ENCODE measurements around the gene ASPG.

ASPG gene

DNA sequence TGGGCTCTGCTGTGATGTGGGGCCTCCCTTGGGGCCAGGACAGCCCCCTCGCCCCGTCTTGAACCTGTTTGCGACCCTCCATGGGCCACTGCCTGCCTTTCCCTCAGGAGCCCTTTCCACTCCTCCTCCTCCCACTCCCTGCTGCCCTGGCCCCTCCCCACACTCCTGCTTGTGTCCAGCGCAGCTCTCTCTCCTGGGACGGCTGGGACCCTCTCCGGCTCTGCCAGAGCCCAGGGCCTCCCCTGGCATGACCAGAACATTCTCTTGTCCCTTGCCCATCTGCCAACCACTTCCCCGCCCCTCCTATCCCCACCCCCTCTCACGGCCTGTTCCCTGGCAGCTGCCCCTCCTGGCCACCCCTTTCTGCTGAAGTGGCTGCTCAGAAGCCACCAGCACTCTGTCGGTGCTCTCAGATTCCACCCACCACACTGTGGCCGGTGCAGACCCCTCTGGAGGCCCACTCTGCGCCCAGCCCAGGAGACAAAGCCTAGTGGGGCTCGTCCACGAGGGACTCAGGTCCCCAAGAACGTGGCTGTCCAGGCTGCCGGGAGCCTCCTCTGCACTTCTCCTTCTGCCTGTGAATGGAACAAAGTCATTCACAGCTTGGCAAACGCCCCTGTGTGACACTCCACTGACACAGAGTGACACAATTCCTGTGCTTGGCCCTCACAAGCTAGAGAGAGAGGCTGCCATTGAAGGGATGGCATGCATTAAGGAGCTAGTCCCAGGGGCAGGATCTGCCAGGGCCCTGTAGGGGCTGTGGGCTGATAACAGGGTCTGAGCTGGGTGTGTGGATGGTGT, 1.4 kb downstream of the ASPG start:
- DNase-seq (ENCODE audit: extremely low read depth, insufficient read length), result no peak
- H3K27me3 ChIP-seq (replicated peaks; ENCODE audit: control insufficient read depth, insufficient read depth, low read length), result no peaks in the 10 kb centered on the region
- TF ChIP-seq, protein P1, sequence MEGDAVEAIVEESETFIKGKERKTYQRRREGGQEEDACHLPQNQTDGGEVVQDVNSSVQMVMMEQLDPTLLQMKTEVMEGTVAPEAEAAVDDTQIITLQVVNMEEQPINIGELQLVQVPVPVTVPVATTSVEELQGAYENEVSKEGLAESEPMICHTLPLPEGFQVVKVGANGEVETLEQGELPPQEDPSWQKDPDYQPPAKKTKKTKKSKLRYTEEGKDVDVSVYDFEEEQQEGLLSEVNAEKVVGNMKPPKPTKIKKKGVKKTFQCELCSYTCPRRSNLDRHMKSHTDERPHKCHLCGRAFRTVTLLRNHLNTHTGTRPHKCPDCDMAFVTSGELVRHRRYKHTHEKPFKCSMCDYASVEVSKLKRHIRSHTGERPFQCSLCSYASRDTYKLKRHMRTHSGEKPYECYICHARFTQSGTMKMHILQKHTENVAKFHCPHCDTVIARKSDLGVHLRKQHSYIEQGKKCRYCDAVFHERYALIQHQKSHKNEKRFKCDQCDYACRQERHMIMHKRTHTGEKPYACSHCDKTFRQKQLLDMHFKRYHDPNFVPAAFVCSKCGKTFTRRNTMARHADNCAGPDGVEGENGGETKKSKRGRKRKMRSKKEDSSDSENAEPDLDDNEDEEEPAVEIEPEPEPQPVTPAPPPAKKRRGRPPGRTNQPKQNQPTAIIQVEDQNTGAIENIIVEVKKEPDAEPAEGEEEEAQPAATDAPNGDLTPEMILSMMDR (IDR thresholded peaks at IDR 0.05; ENCODE audit: insufficient read depth, low read length, poor library complexity, severe bottlenecking), result no peak
- H3K4me3 ChIP-seq (replicated peaks; ENCODE audit: low read depth, low read length), result no peak overlapping the region
- no peaks in the 10 kb centered on the region for H3K36me3 ChIP-seq (ENCODE audit: control insufficient read depth, insufficient read depth, low read length)

DNA sequence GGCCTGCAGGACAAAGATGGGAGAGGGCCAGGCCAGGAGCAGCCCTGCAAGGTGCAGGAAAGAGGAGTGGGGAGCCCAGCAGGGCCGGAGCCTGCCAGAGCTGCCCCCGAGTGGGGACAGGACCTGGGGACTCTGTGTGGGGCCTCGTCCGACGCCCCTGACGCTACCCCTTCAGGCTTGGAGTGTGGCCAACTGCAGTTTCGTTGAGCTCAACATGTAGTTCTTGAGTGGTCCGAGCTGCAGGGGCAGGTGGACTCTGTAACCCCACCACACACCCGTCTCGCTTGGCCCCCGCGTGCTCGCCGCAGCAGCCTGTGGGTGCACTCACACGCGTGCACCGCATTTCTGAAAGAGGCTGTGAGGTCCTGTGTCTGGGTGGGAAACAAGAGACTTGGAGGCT, 2.0 kb downstream of the ASPG start:
- TF ChIP-seq, protein P1 (IDR thresholded peaks at IDR 0.05; ENCODE audit: insufficient read depth, low read length, poor library complexity, severe bottlenecking), result no peak
- Histone ChIP-seq H3K27me3 (replicated peaks; ENCODE audit: control insufficient read depth, insufficient read depth, low read length) (no peaks in the 10 kb centered on the region), H3K4me3 (replicated peaks; ENCODE audit: low read depth, low read length) (no peak overlapping the region), H3K36me3 (ENCODE audit: control insufficient read depth, insufficient read depth, low read length) (no peaks in the 10 kb centered on the region)
- no peak for DNase-seq (ENCODE audit: extremely low read depth, insufficient read length)

DNA sequence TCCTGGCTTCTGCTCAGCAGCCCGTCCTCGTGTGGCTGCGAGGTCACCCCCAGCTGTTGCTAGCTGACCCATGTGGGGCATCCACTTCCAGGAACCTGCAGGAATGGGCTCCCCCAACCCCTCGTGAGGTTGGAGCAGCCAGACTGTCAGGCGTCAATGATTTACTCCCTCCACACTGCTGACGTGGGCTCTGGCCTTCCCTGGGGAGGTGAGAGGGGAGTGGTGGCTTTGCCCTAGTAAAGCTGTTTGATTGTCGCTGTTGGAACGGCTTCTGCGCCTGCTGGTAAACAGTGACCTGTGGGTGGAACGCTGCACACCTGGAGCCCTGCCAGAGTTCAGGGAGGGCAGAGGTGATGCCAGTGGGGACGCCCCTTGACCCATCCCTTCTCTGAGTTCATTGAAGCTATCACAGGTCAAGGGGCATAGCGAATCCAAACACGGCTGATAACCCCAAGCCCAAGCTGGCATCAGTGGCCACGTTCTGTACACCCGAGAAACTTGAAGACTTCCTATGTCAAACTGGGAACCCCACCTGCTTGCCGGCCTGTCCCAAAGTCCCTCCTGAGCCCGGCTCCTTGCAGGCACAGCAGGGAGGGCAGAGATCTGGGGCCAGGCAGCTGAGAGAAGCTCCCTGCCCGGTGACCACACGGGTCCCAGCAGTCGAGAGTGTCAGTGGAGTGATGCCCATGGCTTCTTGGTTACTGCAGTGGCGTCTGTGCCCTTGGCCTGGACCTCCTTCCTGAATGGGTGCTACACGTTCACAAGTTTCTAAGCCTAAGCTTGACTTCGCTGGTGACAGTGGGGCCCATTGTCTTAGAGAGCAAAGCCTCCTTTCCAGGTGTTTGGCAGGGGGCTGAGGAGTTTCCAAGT, 2.7 kb downstream of the ASPG start:
- no peak for DNase-seq (ENCODE audit: extremely low read depth, insufficient read length)
- H3K36me3 ChIP-seq (ENCODE audit: control insufficient read depth, insufficient read depth, low read length), result no peaks in the 10 kb centered on the region
- no peak overlapping the region for H3K4me3 ChIP-seq (replicated peaks; ENCODE audit: low read depth, low read length)
- H3K27me3 ChIP-seq (replicated peaks; ENCODE audit: control insufficient read depth, insufficient read depth, low read length), result no peaks in the 10 kb centered on the region
- TF ChIP-seq, protein P1 (IDR thresholded peaks at IDR 0.05; ENCODE audit: insufficient read depth, low read length, poor library complexity, severe bottlenecking), result no peak

DNA sequence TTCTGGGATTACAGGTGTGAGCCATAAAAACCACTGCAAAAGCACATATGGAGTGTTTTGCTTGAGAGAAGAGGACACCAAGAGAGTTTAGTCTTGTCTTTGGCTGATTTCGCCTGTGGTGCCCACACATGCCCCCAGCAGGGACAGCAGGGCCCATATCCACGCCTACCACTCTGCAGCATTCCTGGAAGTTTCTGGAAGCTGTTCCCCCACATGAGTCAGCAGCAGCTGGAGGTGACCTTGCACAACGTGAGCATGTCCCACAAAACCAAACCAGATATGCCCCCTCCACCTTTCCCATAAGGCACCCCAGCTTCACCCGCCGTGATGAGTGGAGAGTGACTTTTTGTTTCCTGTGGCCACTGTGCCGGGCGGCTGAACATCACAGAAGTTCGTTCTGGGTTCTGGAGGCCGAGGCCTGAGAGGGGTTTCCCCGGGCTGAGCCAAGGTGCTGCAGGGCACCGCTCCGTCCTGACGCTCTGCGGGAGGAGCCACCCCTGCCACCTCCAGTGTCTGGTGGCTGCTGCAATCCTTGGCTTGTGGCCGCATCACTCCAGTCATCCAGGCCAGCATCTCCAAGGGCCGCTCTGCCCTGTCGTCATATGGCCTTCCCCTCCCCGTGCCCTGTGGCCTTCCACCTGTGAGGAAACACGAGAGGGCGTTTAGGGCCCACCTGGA, 4.7 kb downstream of the ASPG start:
- no peaks in the 10 kb centered on the region for H3K27me3 ChIP-seq (replicated peaks; ENCODE audit: control insufficient read depth, insufficient read depth, low read length)
- TF ChIP-seq, protein P1 (IDR thresholded peaks at IDR 0.05; ENCODE audit: insufficient read depth, low read length, poor library complexity, severe bottlenecking), result no peak

DNA sequence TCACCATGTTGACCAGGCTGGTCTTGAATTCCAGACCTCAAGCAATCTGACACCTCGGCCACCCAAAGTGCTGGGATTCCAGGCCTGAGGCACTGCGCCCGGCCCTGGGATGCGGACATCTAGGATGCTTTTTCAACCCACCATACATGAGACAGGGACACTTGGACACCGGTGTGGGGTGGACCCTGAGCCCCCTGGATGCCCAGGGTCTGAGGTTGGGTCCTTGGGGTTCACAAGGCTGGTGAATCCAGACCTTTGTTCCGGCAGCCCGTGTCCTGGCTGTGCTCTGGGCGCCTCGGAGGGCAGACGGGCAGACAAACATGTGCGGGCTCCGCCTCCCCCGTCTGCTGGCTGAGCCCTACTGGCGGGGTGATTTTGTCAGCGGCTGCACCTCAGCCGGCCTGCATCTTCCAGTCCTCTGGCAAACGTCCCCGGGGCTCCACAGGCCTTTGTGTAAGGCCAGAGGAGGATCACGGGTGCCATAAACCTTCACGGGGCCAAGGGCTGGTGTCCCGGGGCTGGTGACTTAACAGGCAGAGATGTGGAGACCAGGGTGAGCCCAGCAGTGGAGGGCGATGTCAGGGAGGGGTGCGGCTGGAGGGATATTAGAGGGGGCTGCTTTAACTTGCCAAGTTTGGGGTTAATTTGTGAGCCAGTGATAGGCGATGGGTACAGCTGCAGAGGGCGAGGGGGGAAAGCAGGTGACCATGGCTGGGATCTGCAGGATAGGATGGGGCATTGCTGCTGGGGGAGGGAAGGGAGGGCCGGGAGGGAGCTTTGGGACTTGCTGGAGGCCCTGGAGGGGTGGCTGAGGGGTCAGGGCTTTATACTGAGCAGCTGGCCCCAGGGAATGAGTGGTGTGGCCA, 5.8 kb downstream of the ASPG start:
- DNase-seq (ENCODE audit: extremely low read depth, insufficient read length), result no peak

More for the DNA sequence above, 4.7 kb downstream of the ASPG start:
- no peak overlapping the region for H3K4me3 ChIP-seq (replicated peaks; ENCODE audit: low read depth, low read length)
- no peaks in the 10 kb centered on the region for H3K36me3 ChIP-seq (ENCODE audit: control insufficient read depth, insufficient read depth, low read length)
- no peak for DNase-seq (ENCODE audit: extremely low read depth, insufficient read length)

More for the DNA sequence above, 5.8 kb downstream of the ASPG start:
- Histone ChIP-seq H3K4me3 (replicated peaks; ENCODE audit: low read depth, low read length) (no peak overlapping the region), H3K27me3 (replicated peaks; ENCODE audit: control insufficient read depth, insufficient read depth, low read length) (no peaks in the 10 kb centered on the region), H3K36me3 (ENCODE audit: control insufficient read depth, insufficient read depth, low read length) (no peaks in the 10 kb centered on the region)
- TF ChIP-seq, protein P1 (IDR thresholded peaks at IDR 0.05; ENCODE audit: insufficient read depth, low read length, poor library complexity, severe bottlenecking), result no peak
